ENCODE data around the gene SLC44A3. TPM values are rescaled to one million over a fixed set of nuclear protein-coding genes. Genes with fewer than 3 reads are reported as not detected.

The SLC44A3 gene
- polyA plus RNA-seq, 4 donors: 9.5 to 90.3 (median 19.5) TPM

Other genes with a start within 250 kb of the SLC44A3 start
- 100 to 1,000 TPM in 2 of 4 donors, 10 to 100 TPM in 2; 53.5 to 155 (median 95.2) TPM for gene CNN3, start 106.8 kb downstream of the SLC44A3 start, polyA plus RNA-seq

All from small intestine (tissue), 4 donors.